ENCODE measurements around the gene ILKAP. TPM values are rescaled to one million over a fixed set of nuclear protein-coding genes. Genes with fewer than 3 reads are reported as not detected.

Gene ILKAP
- total RNA-seq, 4 donors from 2014 or later = 27.2 to 48.0 (median 37.2) TPM

GRCh38 chr2:238136820-238137537, 66.5 kb downstream of the ILKAP start:
- no peak for TF ChIP-seq CTCF (IDR thresholded peaks at IDR 0.05; ENCODE audit: low read depth)

- no peak for TF ChIP-seq CTCF (IDR thresholded peaks at IDR 0.05; ENCODE audit: low read depth)
These were observed 67.8 kb downstream of the ILKAP start for GRCh38 chr2:238135601-238136150.

- TF ChIP-seq CTCF (IDR thresholded peaks at IDR 0.05; ENCODE audit: low read depth) = no peak
These were observed 69.1 kb downstream of the ILKAP start for GRCh38 chr2:238134393-238134785.

- no peak for TF ChIP-seq CTCF (IDR thresholded peaks at IDR 0.05; ENCODE audit: low read depth)
These were observed 69.7 kb downstream of the ILKAP start for GRCh38 chr2:238133499-238134392.

GRCh38 chr2:238132463-238133450, 70.7 kb downstream of the ILKAP start:
- TF ChIP-seq CTCF (IDR thresholded peaks at IDR 0.05; ENCODE audit: low read depth) = no peak

- no peak for TF ChIP-seq CTCF (IDR thresholded peaks at IDR 0.05; ENCODE audit: low read depth)
These were observed 71.6 kb downstream of the ILKAP start for GRCh38 chr2:238131761-238132462.
